Ovary (tissue), 9 donors: ENCODE data around the gene FBXO17. TPM values are rescaled to one million over a fixed set of nuclear protein-coding genes. Genes with fewer than 3 reads are reported as not detected.

Experiments used
- DNase-seq, 5 donors: peaks; one replicate each; pipeline ENCODE4 v3.0.0-alpha.2; 2019 to 2020
- H3K27ac ChIP-seq, 2 donors: fragments of 200-600 bp; one replicate each; pipeline versions ENCODE4 v1.5.1 to v1.8.0; 2019 to 2022
- H3K27me3 ChIP-seq: fragments of 200-600 bp; one replicate; pipeline ENCODE4 v1.8.0; 2022
- H3K36me3 ChIP-seq: fragments of 200-600 bp; sonication (generic); one replicate; pipeline ENCODE4 v1.5.1; 2019
- H3K4me1 ChIP-seq: one replicate; pipeline ENCODE4 v1.8.1; 2013; ENCODE audit warnings: mild to moderate bottlenecking, moderate library complexity; ENCODE audit not compliant: insufficient read depth
- H3K4me3 ChIP-seq: fragments of 200-600 bp; sonication (generic); one replicate; pipeline ENCODE4 v1.5.1; 2017
- H3K9me3 ChIP-seq, 2 donors: fragments of 200-600 bp in 1 of 2; sonication (generic) in 1 of 2; one replicate each; pipeline versions ENCODE4 v1.5.1 to v1.8.1; 2013 to 2019; ENCODE audit warnings: mild to moderate bottlenecking in 1 of 2, moderate library complexity in 1 of 2
- CTCF ChIP-seq, 3 donors: fragments of 450-650 bp in 2 of 3; fragments of 200-600 bp in 1 of 3; IDR thresholded peaks; one replicate each; pipeline versions ENCODE4 v1.5.1 to v1.8.0; 2016 to 2022; ENCODE audit warnings: antibody characterized with exemption in 3 of 3, mild to moderate bottlenecking in 1 of 3
- EP300 ChIP-seq: sonication (generic); formaldehyde crosslinking; IDR thresholded peaks from one replicate; pipeline ENCODE4 v1.6.1; 2017; ENCODE audit warnings: antibody characterized with exemption
- POLR2A ChIP-seq: fragments of 450-650 bp; IDR thresholded peaks from one replicate; pipeline ENCODE4 v1.6.1; 2017; ENCODE audit warnings: antibody characterized with exemption, mild to moderate bottlenecking, moderate library complexity
- WGBS, 3 donors: extraction: QIAGEN DNeasy Blood & Tissue Kit in 1 of 3; methylation state at CpG; one replicate each; pipeline versions ENCODE4 v1.1.5 to v1.1.7; 2013 to 2017; 5-methylcytosine and 5-hydroxymethylcytosine counted together
- intact Hi-C, 4 donors: fragments of 100-400 bp; cut with DNase I; formaldehyde crosslinking; loops; one replicate each; pipeline versions ENCODE4 v1.11.0 to v1.15.1; 2022 to 2023
- polyA plus RNA-seq, 2 donors: library from polyadenylated mRNA; stranded (reverse); fragments of 200-250 nt in 1 of 2; fragments of 350-450 nt in 1 of 2; fragmentation: Illumina TruSeq in 1 of 2; extraction: RNeasy Lipid Tissue Mini Kit (QIAGEN cat#74804) in 1 of 2; gene quantifications; one replicate each; pipeline ENCODE4 v1.2.3, GENCODE V29; 2013 to 2014
- total RNA-seq, 7 donors: library from RNA; depleted of rRNA in 2 of 7; stranded (reverse); fragments of >200 nt in 2 of 7; fragmentation: NEBNext Ultra II Directional in 3 of 7; extraction: Animal tissue kit (Norgen Biotek cat#: 25700) in 3 of 7; gene quantifications; one replicate each; pipeline versions ENCODE4 v1.1.0 to v1.2.4, GENCODE V29; 2016 to 2023
- donor health status: DM: no; HTN: no; CAD: no; lungs with moderate emphysema.
- donor health status: DM: no; HTN: no; CAD: no.
- donor health status: Bipolar disorder and iron deficiency.
- donor health status: DM: yes; HTN: yes; CAD: no.
- donor health status: DM: no; HTN: no; CAD: no.
- donor health status: DM: yes; HTN: yes; CAD: no.

The FBXO17 gene
- total and polyA plus RNA-seq, 9 donors: 26.7 to 52.2 (median 36.1) TPM

GRCh38 chr19:38985262-38985661 lies 9.7 kb upstream of the FBXO17 start:
- H3K9me3 ChIP-seq: no peaks in the 10 kb centered on the region
- no peak overlapping the region for H3K4me3 ChIP-seq
- no peak overlapping the region for H3K27ac ChIP-seq
- no peaks in the 10 kb centered on the region for H3K36me3 ChIP-seq
- no peak for DNase-seq
- no peak for TF ChIP-seq EP300
- no peak for TF ChIP-seq CTCF (IDR thresholded peaks at IDR 0.05)
- no peak for TF ChIP-seq POLR2A
- H3K27me3 ChIP-seq: no peaks in the 10 kb centered on the region
- no peaks in the 10 kb centered on the region for H3K4me1 ChIP-seq
- intact Hi-C loops: no loop called here
- WGBS, 3 donors: 92 to 100% (median 94%) methylated on average over 1 of the region's 1 CpG

GRCh38 chr19:38980583-38981374 lies 5.2 kb upstream of the FBXO17 start:
- no peaks in the 10 kb centered on the region for H3K4me1 ChIP-seq
- no peak overlapping the region for H3K4me3 ChIP-seq
- TF ChIP-seq EP300 (no peak), POLR2A (no peak), CTCF (IDR thresholded peaks at IDR 0.05) (no peak)
- intact Hi-C loops: no loop called here
- H3K27me3 ChIP-seq: no peaks in the 10 kb centered on the region
- no peaks in the 10 kb centered on the region for H3K36me3 ChIP-seq
- no peak overlapping the region for H3K27ac ChIP-seq
- no peaks in the 10 kb centered on the region for H3K9me3 ChIP-seq
- 89 to 91% (median 90%) methylated on average over 10 of the region's 10 CpGs for WGBS, 3 donors
- no peak for DNase-seq

GRCh38 chr19:38979812-38980211 lies 4.3 kb upstream of the FBXO17 start:
- 79 to 87% (median 86%) methylated on average over 5 of the region's 5 CpGs for WGBS, 3 donors
- DNase-seq: no peak
- no peaks in the 10 kb centered on the region for H3K36me3 ChIP-seq
- H3K27me3 ChIP-seq: no peaks in the 10 kb centered on the region
- H3K27ac ChIP-seq: no peak overlapping the region
- H3K9me3 ChIP-seq: no peaks in the 10 kb centered on the region
- intact Hi-C loops: no loop called here
- H3K4me3 ChIP-seq: no peak overlapping the region
- no peaks in the 10 kb centered on the region for H3K4me1 ChIP-seq
- TF ChIP-seq EP300: no peak
- no peak for TF ChIP-seq POLR2A
- TF ChIP-seq CTCF (IDR thresholded peaks at IDR 0.05): no peak

GRCh38 chr19:38978326-38978689 lies 2.8 kb upstream of the FBXO17 start:
- Histone ChIP-seq H3K27ac (no peak overlapping the region), H3K27me3 (no peaks in the 10 kb centered on the region), H3K36me3 (no peaks in the 10 kb centered on the region), H3K4me1 (no peaks in the 10 kb centered on the region), H3K4me3 (no peak overlapping the region), H3K9me3 (no peaks in the 10 kb centered on the region)
- no peak for DNase-seq
- TF ChIP-seq CTCF (IDR thresholded peaks at IDR 0.05): no peak
- TF ChIP-seq EP300: no peak
- no peak for TF ChIP-seq POLR2A
- intact Hi-C loops: no loop called here
- WGBS, 3 donors: 73 to 87% (median 81%) methylated on average over 3 of the region's 3 CpGs
